Smooth muscle cell (in vitro differentiated cells): ENCODE results near the gene TVP23A. TPM values are rescaled to one million over a fixed set of nuclear protein-coding genes. Genes with fewer than 3 reads are reported as not detected.
"Not testable (repeated sequence)": the region's sequence is repeated elsewhere in the genome, so short reads cannot be mapped to it uniquely, and the experiment has no call there.

Experiments used
- DNase-seq: peaks from one replicate; lab custom pipeline; 2025; ENCODE audit not compliant: unreplicated experiment; lab: John Stamatoyannopoulos, UW
- H2AFZ ChIP-seq: fragments of 200-600 bp; sonication (generic); 2 replicates; pipeline ENCODE4 v1.6.0; 2016; ENCODE audit warnings: antibody characterized with exemption, low read depth, mild to moderate bottlenecking
- H3F3A ChIP-seq: fragments of 200-600 bp; sonication (generic); 2 replicates; pipeline ENCODE4 v1.6.0; 2017; ENCODE audit warnings: antibody characterized with exemption, low read depth
- H3K27ac ChIP-seq: fragments of 200-600 bp; sonication (generic); 2 replicates; pipeline ENCODE4 v1.5.1; 2016; ENCODE audit warnings: low read depth, mild to moderate bottlenecking
- H3K27me3 ChIP-seq: fragments of 200-600 bp; sonication (generic); 2 replicates; pipeline ENCODE4 v1.6.1; 2016; ENCODE audit warnings: low read depth, mild to moderate bottlenecking
- H3K36me3 ChIP-seq: fragments of 200-600 bp; sonication (generic); 2 replicates; pipeline ENCODE4 v1.5.1; 2016; ENCODE audit warnings: low read depth
- H3K4me1 ChIP-seq: fragments of 200-600 bp; sonication (generic); 2 replicates; pipeline ENCODE4 v1.5.1; 2016; ENCODE audit warnings: low read depth
- H3K4me2 ChIP-seq: fragments of 200-600 bp; sonication (generic); 2 replicates; pipeline ENCODE4 v1.6.0; 2016; ENCODE audit warnings: mild to moderate bottlenecking
- H3K4me3 ChIP-seq: fragments of 200-600 bp; sonication (generic); 2 replicates; pipeline ENCODE4 v1.5.1; 2016; ENCODE audit warnings: mild to moderate bottlenecking
- H3K79me2 ChIP-seq: fragments of 200-600 bp; sonication (generic); 2 replicates; pipeline ENCODE4 v1.6.0; 2016; ENCODE audit warnings: low read depth, mild to moderate bottlenecking
- H3K9ac ChIP-seq: fragments of 200-600 bp; sonication (generic); 2 replicates; pipeline ENCODE4 v1.6.0; 2016; ENCODE audit warnings: low read depth
- H3K9me3 ChIP-seq: fragments of 200-600 bp; sonication (generic); replicated peaks from 2 replicates; pipeline ENCODE4 v1.5.1; 2016; ENCODE audit warnings: low read depth
- H4K20me1 ChIP-seq: fragments of 200-600 bp; sonication (generic); 2 replicates; pipeline ENCODE4 v1.6.0; 2016; ENCODE audit warnings: low read depth
- WGBS: methylation state at CpG from one replicate; pipeline ENCODE4 v1.1.7; 2016; ENCODE audit warnings: low lambda C conversion rate; 5-methylcytosine and 5-hydroxymethylcytosine counted together
- polyA plus RNA-seq: library from polyadenylated mRNA; unstranded; fragments of >200 nt; fragmentation: Nextera tagmentation; extraction: Ambion mirVana; gene quantifications from 2 replicates; pipeline ENCODE4 v1.2.1, GENCODE V29; 2016
- total RNA-seq: library from RNA; depleted of rRNA; stranded (reverse); fragments of >200 nt; gene quantifications from 2 replicates; pipeline ENCODE4 v1.2.3, GENCODE V29; 2014
- TF ChIP-seq, protein P1 (sequence below): fragments of 200-600 bp; sonication (generic); IDR thresholded peaks from 2 replicates; pipeline ENCODE4 v1.5.1; 2017; ENCODE audit warnings: borderline replicate concordance, mild to moderate bottlenecking, antibody characterized with exemption; ENCODE audit not compliant: insufficient read depth, poor library complexity, severe bottlenecking

The TVP23A gene
- total and polyA plus RNA-seq, 2 experiments from 2014 or later = 0.13 to 0.45 TPM

DNA sequence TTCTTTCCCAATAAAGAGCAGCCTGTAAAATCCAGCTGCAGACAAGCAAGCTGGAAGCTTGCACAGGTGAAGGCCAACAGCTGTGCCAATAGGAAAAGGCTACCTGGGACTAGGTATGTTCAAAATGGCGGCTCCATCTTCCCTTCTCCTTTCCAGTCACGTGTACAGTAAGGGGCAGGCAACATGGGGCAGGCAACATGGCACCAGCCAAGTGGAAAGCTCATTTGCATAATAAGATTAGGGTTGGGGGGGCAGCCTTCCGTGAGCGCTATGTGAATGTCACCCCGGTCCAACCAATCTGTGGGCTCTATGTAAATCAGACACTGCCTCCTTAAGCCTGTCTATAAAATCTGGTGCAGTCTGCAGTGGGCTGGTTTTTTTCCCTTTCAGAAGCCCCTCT lies 31.3 kb downstream of the TVP23A start:
- Histone ChIP-seq H3K4me1 (no peaks in the 10 kb centered on the region), H3K4me3 (no peak overlapping the region), H3K9ac (no peak overlapping the region), H3K4me2 (no peak overlapping the region), H3K27me3 (no peaks in the 10 kb centered on the region), H3K27ac (no peak overlapping the region), H3K79me2 (no peaks in the 10 kb centered on the region), H3K36me3 (no peaks in the 10 kb centered on the region), H3F3A (no peaks in the 10 kb centered on the region), H3K9me3 (no peaks in the 10 kb centered on the region), H4K20me1 (no peaks in the 10 kb centered on the region), H2AFZ (no peak overlapping the region)
- WGBS = 95% methylated on average over 5 of the region's 5 CpGs
- DNase-seq = no peak
- TF ChIP-seq, protein P1, sequence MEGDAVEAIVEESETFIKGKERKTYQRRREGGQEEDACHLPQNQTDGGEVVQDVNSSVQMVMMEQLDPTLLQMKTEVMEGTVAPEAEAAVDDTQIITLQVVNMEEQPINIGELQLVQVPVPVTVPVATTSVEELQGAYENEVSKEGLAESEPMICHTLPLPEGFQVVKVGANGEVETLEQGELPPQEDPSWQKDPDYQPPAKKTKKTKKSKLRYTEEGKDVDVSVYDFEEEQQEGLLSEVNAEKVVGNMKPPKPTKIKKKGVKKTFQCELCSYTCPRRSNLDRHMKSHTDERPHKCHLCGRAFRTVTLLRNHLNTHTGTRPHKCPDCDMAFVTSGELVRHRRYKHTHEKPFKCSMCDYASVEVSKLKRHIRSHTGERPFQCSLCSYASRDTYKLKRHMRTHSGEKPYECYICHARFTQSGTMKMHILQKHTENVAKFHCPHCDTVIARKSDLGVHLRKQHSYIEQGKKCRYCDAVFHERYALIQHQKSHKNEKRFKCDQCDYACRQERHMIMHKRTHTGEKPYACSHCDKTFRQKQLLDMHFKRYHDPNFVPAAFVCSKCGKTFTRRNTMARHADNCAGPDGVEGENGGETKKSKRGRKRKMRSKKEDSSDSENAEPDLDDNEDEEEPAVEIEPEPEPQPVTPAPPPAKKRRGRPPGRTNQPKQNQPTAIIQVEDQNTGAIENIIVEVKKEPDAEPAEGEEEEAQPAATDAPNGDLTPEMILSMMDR = no peak

DNA sequence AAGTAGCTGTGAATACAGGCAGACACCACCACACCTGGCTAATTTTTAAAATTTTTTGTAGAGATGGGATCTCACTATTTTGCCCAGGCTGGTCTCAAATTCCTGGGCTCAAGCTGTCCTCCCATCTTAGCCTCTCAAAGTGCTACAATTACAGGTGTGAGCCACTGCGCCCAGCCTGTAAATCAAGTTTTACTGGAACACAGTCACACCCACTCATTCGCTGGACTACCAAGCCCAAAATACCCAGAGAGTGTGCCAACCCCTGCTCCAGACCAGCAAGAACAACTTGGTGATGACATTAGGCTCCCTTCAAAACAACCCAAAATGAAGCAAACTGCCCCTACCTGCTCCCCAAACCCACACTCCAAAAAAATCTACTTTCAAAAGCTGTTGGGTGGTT lies 36.0 kb downstream of the TVP23A start:
- H3K4me2 ChIP-seq = no peak overlapping the region
- no peaks in the 10 kb centered on the region for H3K9me3 ChIP-seq
- DNase-seq = no peak
- H3K79me2 ChIP-seq = no peaks in the 10 kb centered on the region
- H4K20me1 ChIP-seq = no peaks in the 10 kb centered on the region
- H3K27ac ChIP-seq = no peak overlapping the region
- no peak overlapping the region for H2AFZ ChIP-seq
- TF ChIP-seq, protein P1 = no peak
- H3K27me3 ChIP-seq = no peaks in the 10 kb centered on the region
- no peak overlapping the region for H3K4me3 ChIP-seq
- WGBS = 90% methylated on average over 2 of the region's 2 CpGs
- H3F3A ChIP-seq = no peaks in the 10 kb centered on the region
- no peak overlapping the region for H3K9ac ChIP-seq
- H3K36me3 ChIP-seq = no peaks in the 10 kb centered on the region
- no peaks in the 10 kb centered on the region for H3K4me1 ChIP-seq

DNA sequence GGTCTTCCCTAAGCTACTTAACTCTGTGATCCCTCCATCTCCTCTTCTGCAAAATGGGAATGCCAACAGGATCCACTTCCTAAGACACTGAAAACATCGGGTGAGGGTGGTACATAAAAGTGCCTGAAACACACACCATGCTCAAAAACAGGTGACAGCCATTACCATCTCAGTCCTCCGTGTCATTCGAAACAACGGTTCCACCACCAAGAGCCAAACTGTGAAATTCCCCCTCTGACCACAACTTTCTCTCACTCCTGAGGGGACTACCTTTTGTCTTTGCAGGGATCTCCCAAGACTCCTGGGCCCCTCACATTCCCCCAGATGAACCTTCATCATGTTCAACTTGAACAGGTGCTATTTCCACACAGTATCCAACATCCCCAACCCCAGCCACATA lies 38.0 kb downstream of the TVP23A start:
- Histone ChIP-seq H4K20me1 (no peaks in the 10 kb centered on the region), H3K27ac (no peak overlapping the region), H2AFZ (no peak overlapping the region), H3K27me3 (no peaks in the 10 kb centered on the region), H3K79me2 (no peaks in the 10 kb centered on the region), H3K9me3 (no peaks in the 10 kb centered on the region), H3K9ac (no peak overlapping the region), H3K4me3 (no peak overlapping the region), H3K4me1 (no peaks in the 10 kb centered on the region), H3K4me2 (no peak overlapping the region), H3K36me3 (no peaks in the 10 kb centered on the region), H3F3A (no peaks in the 10 kb centered on the region)
- DNase-seq = no peak
- TF ChIP-seq, protein P1 = no peak
- WGBS = 95% methylated on average over 4 of the region's 4 CpGs

DNA sequence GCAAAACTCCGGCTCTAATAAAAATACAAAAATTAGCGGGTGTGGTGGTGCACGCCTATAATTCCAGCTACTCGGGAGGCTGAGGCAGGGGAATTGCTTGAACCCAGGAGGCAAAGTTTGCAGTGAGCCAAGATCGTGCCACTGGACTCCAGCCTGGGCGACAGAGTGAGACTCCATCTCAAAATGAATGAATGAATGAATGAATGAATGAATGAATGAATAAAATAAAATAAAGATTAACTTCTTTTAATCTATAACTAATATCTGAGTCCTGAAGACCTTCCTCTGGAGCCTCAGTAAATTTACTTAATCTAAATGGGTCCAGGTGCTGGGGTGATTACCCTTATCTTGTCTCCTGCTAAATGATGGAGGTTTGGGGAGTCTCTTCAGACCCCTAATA lies 38.7 kb downstream of the TVP23A start:
- 91% methylated on average over 6 of the region's 6 CpGs for WGBS
- not testable (repeated sequence) for H3K36me3 ChIP-seq, H3F3A ChIP-seq, H3K4me3 ChIP-seq, H3K9me3 ChIP-seq, H4K20me1 ChIP-seq, DNase-seq, H2AFZ ChIP-seq, H3K27me3 ChIP-seq, H3K27ac ChIP-seq, H3K79me2 ChIP-seq, H3K4me1 ChIP-seq, H3K4me2 ChIP-seq, H3K9ac ChIP-seq
